ENCODE measurements around the gene CCL14.

CCL14 gene

DNA sequence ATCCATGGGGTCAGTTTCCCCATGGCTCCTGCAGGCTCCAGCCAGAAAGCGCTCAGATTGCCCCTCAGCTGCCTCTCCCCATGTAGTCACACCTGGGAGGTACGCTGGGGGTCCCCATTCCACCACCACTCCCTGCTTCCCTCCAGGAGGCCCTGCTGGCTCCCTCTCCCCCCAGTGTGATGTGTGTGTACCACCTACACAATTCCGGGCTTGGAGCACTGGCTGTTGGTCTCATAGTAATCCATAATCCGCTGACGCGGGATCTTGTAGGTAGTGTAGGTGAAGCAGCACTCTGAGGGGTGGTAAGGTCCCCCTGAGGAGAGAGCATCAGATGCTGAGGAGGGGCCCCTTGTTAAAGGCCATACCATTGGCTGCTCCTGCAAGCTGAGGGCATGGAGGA lies 2.4 kb downstream of the CCL14 start:
- no peaks in the 10 kb centered on the region for H3K36me3 ChIP-seq (ENCODE audit: insufficient read depth, low read length)
- H3K4me1 ChIP-seq (ENCODE audit: control insufficient read depth, insufficient read depth, low read length): no peaks in the 10 kb centered on the region
- no peak overlapping the region for H3K9ac ChIP-seq (ENCODE audit: low read depth, low read length)
- no peak overlapping the region for H3K4me2 ChIP-seq (ENCODE audit: low read length)
- no peaks in the 10 kb centered on the region for H3K9me3 ChIP-seq (replicated peaks; ENCODE audit: low read length)
- H3K4me3 ChIP-seq (ENCODE audit: low read length): no peak overlapping the region
- peaks cover 10% of the 10 kb centered on the region for H3K27me3 ChIP-seq (ENCODE audit: control insufficient read depth, insufficient read depth, low read length)

DNA sequence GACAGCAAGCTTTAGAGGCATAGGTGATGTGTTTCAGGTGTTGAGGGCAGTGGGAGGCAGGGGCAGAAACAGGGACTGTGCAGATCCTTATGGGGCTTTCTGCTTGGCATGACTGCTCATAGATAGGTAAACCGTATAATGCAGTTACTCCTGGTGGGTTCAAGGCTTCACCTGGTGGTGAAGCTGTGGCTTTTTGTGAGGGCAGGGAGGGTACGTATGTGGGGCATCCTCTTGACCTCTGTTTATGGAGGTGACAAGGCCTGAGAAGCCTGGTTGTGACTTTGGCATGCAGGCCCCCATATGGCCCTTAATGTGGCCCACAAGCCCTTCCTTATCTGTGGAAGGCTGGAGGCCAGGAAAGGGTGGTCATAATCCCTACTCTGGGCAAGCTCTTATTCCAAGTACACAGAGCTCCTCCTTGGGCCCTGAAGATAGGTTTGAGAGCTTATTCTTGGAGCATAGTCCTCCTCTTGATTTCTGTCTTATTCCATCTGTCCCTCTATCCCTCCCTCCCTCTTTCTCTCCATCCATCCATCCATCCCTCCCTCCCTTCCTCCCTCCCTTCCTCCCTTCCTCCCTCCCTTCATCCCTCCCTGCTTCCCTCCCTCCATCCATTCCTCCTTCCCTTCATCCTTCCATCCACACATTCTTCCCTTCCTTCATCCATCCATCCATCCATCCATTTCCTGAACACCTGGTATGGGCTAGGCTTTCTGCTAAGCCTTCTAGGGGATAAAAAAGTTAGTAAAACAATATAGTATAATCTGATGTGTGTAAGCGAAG lies 3.9 kb downstream of the CCL14 start:
- H3K27me3 ChIP-seq (ENCODE audit: control insufficient read depth, insufficient read depth, low read length): peaks cover 9% of the 10 kb centered on the region
- H3K9me3 ChIP-seq (replicated peaks; ENCODE audit: low read length): no peaks in the 10 kb centered on the region
- H3K4me1 ChIP-seq (ENCODE audit: control insufficient read depth, insufficient read depth, low read length): no peaks in the 10 kb centered on the region
- H3K9ac ChIP-seq (ENCODE audit: low read depth, low read length): no peak overlapping the region
- no peak overlapping the region for H3K4me2 ChIP-seq (ENCODE audit: low read length)
- H3K4me3 ChIP-seq (ENCODE audit: low read length): no peak overlapping the region
- H3K36me3 ChIP-seq (ENCODE audit: insufficient read depth, low read length): no peaks in the 10 kb centered on the region

DNA sequence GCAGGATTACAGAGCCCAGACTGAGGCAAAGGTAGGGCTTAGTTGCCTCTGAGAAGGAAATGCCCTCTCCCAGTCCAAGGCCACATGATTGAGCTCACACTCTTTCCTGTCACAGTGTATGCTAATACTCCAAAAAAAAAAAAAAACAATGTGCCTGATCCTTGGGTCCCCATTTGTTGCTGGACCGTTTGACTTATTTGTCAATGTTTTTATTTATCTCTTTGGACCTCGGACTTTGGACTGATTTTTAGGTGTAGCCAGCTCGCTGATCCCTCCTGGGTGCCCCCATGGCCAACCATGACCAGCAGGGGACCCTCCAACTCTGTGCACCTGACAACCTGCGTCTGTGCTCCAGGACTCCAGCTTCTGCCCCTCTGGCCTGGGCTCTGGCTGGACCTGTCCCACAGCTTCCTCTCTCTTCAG lies 4.6 kb downstream of the CCL14 start:
- Histone ChIP-seq H3K36me3 (ENCODE audit: insufficient read depth, low read length) (no peaks in the 10 kb centered on the region), H3K9me3 (replicated peaks; ENCODE audit: low read length) (no peaks in the 10 kb centered on the region)

DNA sequence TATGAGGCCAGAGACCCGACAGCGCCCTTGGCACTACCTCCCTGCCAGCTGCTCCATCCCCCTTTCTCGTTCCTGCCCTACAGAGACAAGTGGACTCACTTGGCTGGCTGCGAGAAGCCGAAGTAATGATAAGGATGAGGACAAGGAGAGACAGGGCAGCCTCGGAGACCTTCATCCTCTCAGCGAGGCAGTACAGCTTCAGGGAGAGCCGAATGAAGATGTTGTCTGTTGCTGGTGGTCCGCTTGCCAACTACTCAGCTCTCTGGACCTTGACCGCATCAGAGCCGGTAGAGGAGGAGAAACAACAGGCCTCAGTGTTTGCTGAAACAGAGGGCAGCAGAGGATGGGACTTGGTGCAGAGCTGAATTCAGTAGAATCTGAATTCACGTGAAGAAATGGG lies 5.3 kb downstream of the CCL14 start, which contains the start of gene CCL16:
TSS of gene CCL16 (minus strand) at position 252 of the 400 bp plus-strand sequence. CDS start at position 175, 77 bp downstream.
- no peaks in the 10 kb centered on the region for H3K4me1 ChIP-seq (ENCODE audit: control insufficient read depth, insufficient read depth, low read length)
- H3K27me3 ChIP-seq (ENCODE audit: control insufficient read depth, insufficient read depth, low read length): peaks cover 13% of the 10 kb centered on the region
- no peak within 1 kb of the TSS for H3K9ac ChIP-seq (ENCODE audit: low read depth, low read length)
- H3K9me3 ChIP-seq (replicated peaks; ENCODE audit: low read length): no peaks in the 10 kb centered on the region
- H3K4me2 ChIP-seq (ENCODE audit: low read length): no peak within 1 kb of the TSS
- H3K4me3 ChIP-seq (ENCODE audit: low read length): no peak within 1 kb of the TSS
- H3K36me3 ChIP-seq (ENCODE audit: insufficient read depth, low read length): no peaks in the 10 kb centered on the region

More for the DNA sequence above, 4.6 kb downstream of the CCL14 start:
- H3K4me3 ChIP-seq (ENCODE audit: low read length): no peak overlapping the region
- H3K4me2 ChIP-seq (ENCODE audit: low read length): no peak overlapping the region
- peaks cover 13% of the 10 kb centered on the region for H3K27me3 ChIP-seq (ENCODE audit: control insufficient read depth, insufficient read depth, low read length)
- no peaks in the 10 kb centered on the region for H3K4me1 ChIP-seq (ENCODE audit: control insufficient read depth, insufficient read depth, low read length)
- H3K9ac ChIP-seq (ENCODE audit: low read depth, low read length): no peak overlapping the region

DNA sequence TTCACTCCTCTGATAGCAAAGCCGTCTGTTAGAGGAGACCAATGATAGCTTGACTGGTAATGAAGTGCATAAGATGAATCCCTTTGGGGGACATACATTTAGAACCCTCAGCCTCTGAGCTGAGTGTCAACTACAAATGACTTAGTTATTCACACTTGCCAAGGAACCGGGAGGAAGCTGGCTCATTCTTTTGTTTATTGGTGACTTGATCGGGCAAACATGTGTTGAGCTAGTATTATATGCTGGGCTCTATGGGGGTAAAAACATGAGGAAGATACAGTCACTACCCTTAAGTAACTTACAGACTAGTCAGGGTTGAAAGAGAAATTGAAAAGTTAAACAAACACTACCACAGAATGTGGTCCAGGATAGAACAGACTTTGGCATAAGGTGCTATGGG lies 8.2 kb downstream of the CCL14 start:
- Histone ChIP-seq H3K36me3 (ENCODE audit: insufficient read depth, low read length) (no peaks in the 10 kb centered on the region), H3K9me3 (replicated peaks; ENCODE audit: low read length) (no peaks in the 10 kb centered on the region), H3K4me2 (ENCODE audit: low read length) (no peak overlapping the region), H3K27me3 (ENCODE audit: control insufficient read depth, insufficient read depth, low read length) (peaks cover 13% of the 10 kb centered on the region), H3K4me3 (ENCODE audit: low read length) (no peak overlapping the region), H3K4me1 (ENCODE audit: control insufficient read depth, insufficient read depth, low read length) (peaks cover 8% of the 10 kb centered on the region), H3K9ac (ENCODE audit: low read depth, low read length) (no peak overlapping the region)

- no peak overlapping the region for H3K9ac ChIP-seq (ENCODE audit: low read depth, low read length)
- H3K4me3 ChIP-seq (ENCODE audit: low read length): no peak overlapping the region
- H3K27me3 ChIP-seq (ENCODE audit: control insufficient read depth, insufficient read depth, low read length): peaks cover 12% of the 10 kb centered on the region
- no peaks in the 10 kb centered on the region for H3K9me3 ChIP-seq (replicated peaks; ENCODE audit: low read length)
- no peak overlapping the region for H3K4me2 ChIP-seq (ENCODE audit: low read length)
- no peaks in the 10 kb centered on the region for H3K36me3 ChIP-seq (ENCODE audit: insufficient read depth, low read length)
- peaks cover 14% of the 10 kb centered on the region for H3K4me1 ChIP-seq (ENCODE audit: control insufficient read depth, insufficient read depth, low read length)
These were observed 9.0 kb downstream of the CCL14 start for GRCh38 chr17:35977509-35977908.

DNA sequence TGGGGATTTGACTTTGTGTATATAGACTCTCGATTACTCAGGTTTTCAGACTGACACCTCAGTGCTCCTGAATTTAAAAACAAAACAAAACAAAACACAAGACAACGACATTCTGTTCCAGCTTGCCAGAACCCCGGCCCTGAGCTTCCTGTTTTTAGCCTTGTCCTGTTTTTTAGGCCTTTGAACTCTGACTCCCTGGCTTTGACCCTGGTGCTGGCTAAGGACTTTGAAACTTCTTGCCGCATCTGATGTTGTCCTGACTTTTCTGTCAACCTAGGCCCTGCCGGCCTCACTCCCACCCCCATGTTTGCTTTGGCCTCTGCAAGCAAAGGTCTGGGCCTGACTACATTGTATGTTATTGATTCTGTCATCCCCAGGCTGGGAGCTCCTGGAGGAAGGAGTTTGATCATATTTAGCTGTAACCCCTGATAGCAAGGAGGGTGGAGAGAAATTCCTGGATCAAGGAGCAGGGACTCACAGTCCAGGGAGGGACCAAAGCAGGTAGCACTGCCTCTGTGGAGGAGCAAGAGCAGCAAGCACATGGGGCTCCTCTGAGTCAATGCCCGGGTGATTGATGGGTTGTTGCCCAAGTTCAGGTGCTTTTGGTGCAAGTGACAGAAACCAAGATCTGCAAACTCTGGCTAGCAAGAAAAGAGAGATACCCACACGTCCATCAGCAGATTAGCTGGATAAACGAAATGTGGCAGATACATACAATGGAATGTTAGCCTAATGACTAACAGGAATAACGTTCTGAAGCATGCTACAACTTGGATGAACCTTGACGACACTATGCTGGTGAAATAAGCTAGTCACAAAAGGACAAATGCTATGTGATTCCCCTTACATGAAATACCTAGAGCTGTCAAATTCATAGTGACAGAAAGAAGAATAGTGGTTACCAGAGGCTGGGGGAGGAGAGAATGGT lies 12.9 kb downstream of the CCL14 start:
- Histone ChIP-seq H3K9ac (ENCODE audit: low read depth, low read length) (no peak overlapping the region), H3K36me3 (ENCODE audit: insufficient read depth, low read length) (no peaks in the 10 kb centered on the region), H3K27me3 (ENCODE audit: control insufficient read depth, insufficient read depth, low read length) (peaks cover 12% of the 10 kb centered on the region), H3K4me2 (ENCODE audit: low read length) (peak overlapping the region; percentile 30), H3K4me1 (ENCODE audit: control insufficient read depth, insufficient read depth, low read length) (peaks cover 14% of the 10 kb centered on the region), H3K4me3 (ENCODE audit: low read length) (no peak overlapping the region), H3K9me3 (replicated peaks; ENCODE audit: low read length) (no peaks in the 10 kb centered on the region)

DNA sequence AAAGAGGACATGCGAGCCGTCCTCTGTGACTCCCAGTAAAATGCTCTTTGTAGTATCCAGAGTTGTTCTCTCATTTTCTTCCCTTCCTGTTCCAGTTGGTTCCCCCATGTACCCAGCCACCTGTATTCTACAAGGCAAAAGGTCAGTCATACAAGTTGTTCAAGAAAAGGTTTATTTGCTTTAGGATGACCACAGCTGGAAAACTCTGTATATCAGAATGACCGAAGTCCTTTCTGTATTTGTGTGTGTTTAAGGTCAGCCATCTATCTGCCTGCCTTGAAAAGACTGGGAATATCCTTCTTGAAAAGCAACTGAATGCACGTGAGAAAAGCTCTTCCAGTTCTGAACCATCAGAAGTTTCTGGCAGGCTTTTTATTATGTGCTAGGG lies 13.6 kb downstream of the CCL14 start:
- Histone ChIP-seq H3K4me2 (ENCODE audit: low read length) (no peak overlapping the region), H3K9ac (ENCODE audit: low read depth, low read length) (no peak overlapping the region)

DNA sequence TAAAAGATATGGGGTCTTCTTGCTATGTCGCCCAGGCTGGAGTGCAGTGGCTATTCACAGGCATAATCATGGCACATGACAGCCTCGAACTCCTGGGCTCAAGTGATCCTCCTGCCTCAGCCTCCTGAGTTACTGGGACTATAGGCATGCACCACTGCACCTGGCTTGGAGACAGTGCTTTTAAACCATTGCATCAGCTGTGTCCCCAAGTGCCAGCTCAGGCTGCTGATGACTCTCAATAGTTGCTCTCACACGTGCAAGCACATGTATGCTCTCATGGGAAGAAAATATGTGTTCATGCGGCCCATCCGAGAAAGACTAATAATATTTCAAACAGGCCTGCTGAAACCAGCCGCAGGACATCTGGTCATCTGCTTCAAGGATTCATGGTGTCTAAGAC lies 14.0 kb downstream of the CCL14 start:
- Histone ChIP-seq H3K9ac (ENCODE audit: low read depth, low read length) (no peak overlapping the region), H3K9me3 (replicated peaks; ENCODE audit: low read length) (no peaks in the 10 kb centered on the region), H3K36me3 (ENCODE audit: insufficient read depth, low read length) (no peaks in the 10 kb centered on the region), H3K27me3 (ENCODE audit: control insufficient read depth, insufficient read depth, low read length) (peaks cover 9% of the 10 kb centered on the region), H3K4me3 (ENCODE audit: low read length) (no peak overlapping the region), H3K4me1 (ENCODE audit: control insufficient read depth, insufficient read depth, low read length) (peaks cover 14% of the 10 kb centered on the region), H3K4me2 (ENCODE audit: low read length) (no peak overlapping the region)

More for the DNA sequence above, 13.6 kb downstream of the CCL14 start:
- H3K9me3 ChIP-seq (replicated peaks; ENCODE audit: low read length): no peaks in the 10 kb centered on the region
- H3K4me1 ChIP-seq (ENCODE audit: control insufficient read depth, insufficient read depth, low read length): peaks cover 14% of the 10 kb centered on the region
- H3K36me3 ChIP-seq (ENCODE audit: insufficient read depth, low read length): no peaks in the 10 kb centered on the region
- H3K4me3 ChIP-seq (ENCODE audit: low read length): no peak overlapping the region
- peaks cover 12% of the 10 kb centered on the region for H3K27me3 ChIP-seq (ENCODE audit: control insufficient read depth, insufficient read depth, low read length)

GRCh38 chr17:35972066-35972465 lies 14.5 kb downstream of the CCL14 start:
- Histone ChIP-seq H3K4me1 (ENCODE audit: control insufficient read depth, insufficient read depth, low read length) (peaks cover 14% of the 10 kb centered on the region), H3K4me3 (ENCODE audit: low read length) (no peak overlapping the region), H3K9ac (ENCODE audit: low read depth, low read length) (no peak overlapping the region), H3K9me3 (replicated peaks; ENCODE audit: low read length) (no peaks in the 10 kb centered on the region), H3K27me3 (ENCODE audit: control insufficient read depth, insufficient read depth, low read length) (peaks cover 6% of the 10 kb centered on the region), H3K4me2 (ENCODE audit: low read length) (no peak overlapping the region), H3K36me3 (ENCODE audit: insufficient read depth, low read length) (no peaks in the 10 kb centered on the region)

DNA sequence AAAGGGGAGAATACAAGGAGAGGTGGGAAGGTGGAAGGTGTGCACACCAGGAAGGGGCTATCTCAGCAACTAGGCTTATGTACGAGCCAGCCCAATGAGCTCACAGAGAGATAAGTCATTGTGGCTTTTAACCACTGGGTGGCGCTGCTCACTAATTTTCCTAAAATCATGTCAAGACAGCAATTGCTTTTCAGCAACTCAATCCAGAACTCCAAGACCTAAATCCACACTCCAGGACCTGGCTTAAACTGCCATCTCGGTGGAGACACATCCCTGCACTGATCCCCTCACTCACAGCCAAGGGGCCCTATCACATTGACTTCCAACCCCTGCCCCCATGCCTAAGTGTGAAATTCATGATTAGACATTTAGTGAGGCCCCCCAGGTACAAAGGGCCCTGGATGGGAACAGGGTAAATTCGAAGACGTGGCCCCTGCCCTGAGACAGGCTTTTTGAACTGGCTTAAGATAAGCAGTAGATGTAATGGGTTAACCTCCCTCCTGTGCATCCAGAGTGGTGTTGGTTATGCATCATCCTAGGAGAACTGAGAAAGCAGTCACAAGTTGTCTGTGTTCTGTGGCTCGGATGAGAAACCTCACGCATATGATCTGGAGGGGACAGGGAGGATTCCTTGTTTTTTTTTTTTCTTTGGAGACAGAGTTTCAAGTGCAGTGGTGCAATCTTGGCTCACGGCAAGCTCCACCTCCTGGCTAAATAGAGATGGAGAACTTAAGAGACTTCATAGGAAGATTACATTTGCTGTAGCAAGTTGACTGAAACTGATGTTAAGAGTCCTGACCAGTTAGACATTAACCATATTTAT lies 16.8 kb downstream of the CCL14 start:
- Histone ChIP-seq H3K9ac (ENCODE audit: low read depth, low read length) (no peak overlapping the region), H3K4me2 (ENCODE audit: low read length) (no peak overlapping the region), H3K36me3 (ENCODE audit: insufficient read depth, low read length) (no peaks in the 10 kb centered on the region), H3K4me3 (ENCODE audit: low read length) (no peak overlapping the region), H3K4me1 (ENCODE audit: control insufficient read depth, insufficient read depth, low read length) (peaks cover 14% of the 10 kb centered on the region), H3K9me3 (replicated peaks; ENCODE audit: low read length) (no peaks in the 10 kb centered on the region), H3K27me3 (ENCODE audit: control insufficient read depth, insufficient read depth, low read length) (peaks cover 11% of the 10 kb centered on the region)

Measured in skeletal muscle satellite cell (primary cell).